ENCODE results near the gene RSU1. TPM values are rescaled to one million over a fixed set of nuclear protein-coding genes. Genes with fewer than 3 reads are reported as not detected.

RSU1 gene
- total RNA-seq, 6 donors from 2014 or later, result 36.7 to 81.4 (median 48.0) TPM

DNA sequence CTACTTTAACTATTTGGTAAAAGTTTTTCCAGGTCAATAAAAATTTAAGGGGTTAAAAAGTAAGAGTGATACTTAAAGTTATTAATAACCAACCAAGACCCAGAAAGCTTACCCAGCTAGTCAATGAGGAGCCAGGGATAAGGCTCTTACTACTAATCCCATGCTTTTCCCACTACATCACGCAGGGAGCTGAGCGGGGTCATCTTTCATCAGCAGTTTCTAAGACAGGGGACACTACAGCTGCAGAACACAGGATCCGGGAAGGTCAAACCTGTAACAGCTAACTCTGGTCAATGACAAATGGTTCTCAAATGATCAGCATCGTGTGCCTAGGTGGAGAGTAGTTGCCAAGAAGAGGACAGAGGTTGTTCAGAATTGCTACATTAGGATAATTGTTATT is 65.1 kb downstream of the RSU1 start:
- H3K4me1 ChIP-seq, result no peaks in the 10 kb centered on the region
- H3K27me3 ChIP-seq, result no peaks in the 10 kb centered on the region
- WGBS, 2 donors, result 90 to 100% methylated on average over 4 of the region's 4 CpGs
- peaks cover 0 to 39% (median 16%) of the 10 kb centered on the region in 4 donors for H3K36me3 ChIP-seq
- DNase-seq (no peak), ATAC-seq (ENCODE audit: low FRiP score in 2 of 2) (no peak)
- no peak for TF ChIP-seq POLR2AphosphoS5 (IDR thresholded peaks at IDR 0.05)
- TF ChIP-seq POLR2A (IDR thresholded peaks at IDR 0.05), result no peak
- no peak for TF ChIP-seq EP300 (IDR thresholded peaks at IDR 0.05)
- TF ChIP-seq, protein P1, sequence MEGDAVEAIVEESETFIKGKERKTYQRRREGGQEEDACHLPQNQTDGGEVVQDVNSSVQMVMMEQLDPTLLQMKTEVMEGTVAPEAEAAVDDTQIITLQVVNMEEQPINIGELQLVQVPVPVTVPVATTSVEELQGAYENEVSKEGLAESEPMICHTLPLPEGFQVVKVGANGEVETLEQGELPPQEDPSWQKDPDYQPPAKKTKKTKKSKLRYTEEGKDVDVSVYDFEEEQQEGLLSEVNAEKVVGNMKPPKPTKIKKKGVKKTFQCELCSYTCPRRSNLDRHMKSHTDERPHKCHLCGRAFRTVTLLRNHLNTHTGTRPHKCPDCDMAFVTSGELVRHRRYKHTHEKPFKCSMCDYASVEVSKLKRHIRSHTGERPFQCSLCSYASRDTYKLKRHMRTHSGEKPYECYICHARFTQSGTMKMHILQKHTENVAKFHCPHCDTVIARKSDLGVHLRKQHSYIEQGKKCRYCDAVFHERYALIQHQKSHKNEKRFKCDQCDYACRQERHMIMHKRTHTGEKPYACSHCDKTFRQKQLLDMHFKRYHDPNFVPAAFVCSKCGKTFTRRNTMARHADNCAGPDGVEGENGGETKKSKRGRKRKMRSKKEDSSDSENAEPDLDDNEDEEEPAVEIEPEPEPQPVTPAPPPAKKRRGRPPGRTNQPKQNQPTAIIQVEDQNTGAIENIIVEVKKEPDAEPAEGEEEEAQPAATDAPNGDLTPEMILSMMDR (IDR thresholded peaks at IDR 0.05), result no peak
- H3K27ac ChIP-seq, result no peak overlapping the region
- H3K9me3 ChIP-seq, result no peaks in the 10 kb centered on the region
- no peak overlapping the region for H3K4me3 ChIP-seq

DNA sequence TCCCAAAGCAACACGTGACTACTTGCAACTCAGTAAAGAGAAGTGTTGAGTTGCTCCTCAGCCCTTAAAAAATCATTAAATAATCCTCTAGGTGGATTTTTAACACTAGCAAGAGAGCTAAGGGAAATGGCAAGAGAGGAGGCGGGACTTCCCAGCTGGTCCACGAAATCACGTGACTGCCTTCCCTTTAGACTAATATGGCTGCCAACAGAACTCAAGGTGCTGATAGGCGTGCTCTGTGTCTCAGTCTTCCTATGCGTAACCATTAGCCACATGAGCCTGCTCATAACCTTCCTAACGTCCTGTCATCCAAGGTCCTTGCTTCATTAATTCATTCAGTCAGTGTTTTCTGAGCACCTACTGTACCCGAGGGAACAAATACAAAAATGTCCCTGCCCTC is 66.0 kb downstream of the RSU1 start:
- DNase-seq (no peak), ATAC-seq (ENCODE audit: low FRiP score in 2 of 2) (no peak)
- Histone ChIP-seq H3K4me3 (no peak overlapping the region), H3K27me3 (no peaks in the 10 kb centered on the region), H3K36me3 (peaks cover 0 to 39% (median 16%) of the 10 kb centered on the region in 4 donors), H3K9me3 (no peaks in the 10 kb centered on the region), H3K4me1 (peaks cover 0 to 2% (median 0%) of the 10 kb centered on the region in 4 donors), H3K27ac (no peak overlapping the region)
- 93 to 97% methylated on average over 8 of the region's 8 CpGs for WGBS, 2 donors
- TF ChIP-seq POLR2AphosphoS5 (IDR thresholded peaks at IDR 0.05) (no peak), POLR2A (IDR thresholded peaks at IDR 0.05) (no peak), EP300 (IDR thresholded peaks at IDR 0.05) (no peak)
- TF ChIP-seq, protein P1 (IDR thresholded peaks at IDR 0.05), result no peak

DNA sequence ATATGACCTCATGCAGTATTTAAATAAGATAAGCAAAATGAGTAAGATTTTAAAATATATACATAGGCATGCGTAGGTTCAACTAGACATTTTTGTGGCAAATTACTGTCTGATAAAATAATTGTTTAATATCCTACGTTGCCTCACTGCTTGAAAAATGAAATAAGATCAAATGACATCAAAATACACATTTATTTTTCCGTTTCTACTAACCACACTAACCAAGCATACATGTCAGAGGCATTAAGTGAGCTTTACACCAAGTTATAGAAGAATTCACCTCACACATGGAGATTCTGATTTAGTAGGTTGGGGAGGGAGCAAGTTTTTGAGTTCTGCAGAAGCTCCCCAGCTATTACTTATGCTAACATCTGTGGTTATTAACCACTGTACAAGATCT is 66.8 kb downstream of the RSU1 start:
- H3K36me3 ChIP-seq, result peaks cover 0 to 39% (median 16%) of the 10 kb centered on the region in 4 donors
- H3K27ac ChIP-seq, result no peak overlapping the region
- WGBS, 2 donors, result 94% methylated on average over 3 of the region's 3 CpGs
- H3K9me3 ChIP-seq, result no peaks in the 10 kb centered on the region
- ATAC-seq (ENCODE audit: low FRiP score in 2 of 2), result no peak
- H3K27me3 ChIP-seq, result no peaks in the 10 kb centered on the region
- no peak for DNase-seq
- H3K4me3 ChIP-seq, result no peak overlapping the region
- peaks cover 0 to 4% (median 2%) of the 10 kb centered on the region in 4 donors for H3K4me1 ChIP-seq
- no peak for TF ChIP-seq POLR2A (IDR thresholded peaks at IDR 0.05)
- TF ChIP-seq EP300 (IDR thresholded peaks at IDR 0.05), result no peak
- TF ChIP-seq, protein P1 (IDR thresholded peaks at IDR 0.05), result no peak
- no peak for TF ChIP-seq POLR2AphosphoS5 (IDR thresholded peaks at IDR 0.05)

DNA sequence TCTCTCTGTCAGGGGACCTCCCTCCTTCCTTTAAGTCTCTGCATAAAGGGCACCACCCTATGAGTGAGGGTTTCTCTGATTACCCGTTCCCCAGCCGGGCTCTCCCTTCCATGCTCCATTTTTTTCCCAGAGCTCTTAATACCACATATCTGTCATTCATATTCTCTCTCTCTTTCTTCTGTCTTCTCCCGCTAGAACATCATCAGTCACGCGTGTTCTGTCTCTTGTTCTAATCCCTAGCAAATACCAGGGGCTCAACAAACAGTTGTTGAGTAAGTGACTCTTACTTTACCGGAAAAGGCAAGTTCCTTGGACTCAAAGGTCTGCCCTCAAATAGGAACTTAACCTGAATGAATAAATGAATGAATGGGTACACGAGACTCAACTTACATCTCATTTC is 68.5 kb downstream of the RSU1 start:
- 93 to 98% methylated on average over 7 of the region's 7 CpGs for WGBS, 2 donors
- Histone ChIP-seq H3K27ac (no peak overlapping the region), H3K27me3 (no peaks in the 10 kb centered on the region), H3K4me1 (peaks cover 0 to 5% (median 2%) of the 10 kb centered on the region in 4 donors), H3K36me3 (peaks cover 0 to 36% (median 16%) of the 10 kb centered on the region in 4 donors), H3K4me3 (no peak overlapping the region), H3K9me3 (no peaks in the 10 kb centered on the region)
- TF ChIP-seq, protein P1 (IDR thresholded peaks at IDR 0.05), result no peak
- TF ChIP-seq EP300 (IDR thresholded peaks at IDR 0.05) (no peak), POLR2AphosphoS5 (IDR thresholded peaks at IDR 0.05) (no peak), POLR2A (IDR thresholded peaks at IDR 0.05) (no peak)
- ATAC-seq (ENCODE audit: low FRiP score in 2 of 2) (no peak), DNase-seq (no peak)

DNA sequence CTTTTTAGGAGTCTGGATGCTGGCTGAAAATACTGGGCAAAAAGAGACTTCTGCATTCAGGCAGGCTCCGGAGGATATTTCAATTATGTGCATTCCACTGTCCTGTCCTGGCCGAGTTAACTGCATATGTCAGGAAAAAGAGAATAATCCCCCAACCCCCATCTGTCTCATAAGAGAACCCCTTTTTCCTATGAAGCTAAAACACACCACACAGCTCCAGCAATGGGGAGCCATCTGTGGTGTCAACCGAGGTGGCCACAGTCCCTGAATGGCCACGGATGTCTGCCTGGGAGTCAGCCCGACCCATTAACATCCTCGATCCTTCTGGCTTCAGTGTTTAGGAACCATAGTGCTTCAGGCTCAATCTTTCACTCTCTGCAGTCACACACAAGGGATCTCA is 70.4 kb downstream of the RSU1 start:
- Histone ChIP-seq H3K9me3 (no peaks in the 10 kb centered on the region), H3K4me1 (peaks cover 0 to 5% (median 3%) of the 10 kb centered on the region in 4 donors), H3K4me3 (no peak overlapping the region), H3K27ac (no peak overlapping the region), H3K36me3 (peaks cover 0 to 26% (median 9%) of the 10 kb centered on the region in 4 donors), H3K27me3 (no peaks in the 10 kb centered on the region)
- DNase-seq, result no peak
- TF ChIP-seq POLR2AphosphoS5 (IDR thresholded peaks at IDR 0.05) (no peak), POLR2A (IDR thresholded peaks at IDR 0.05) (no peak), EP300 (IDR thresholded peaks at IDR 0.05) (no peak)
- TF ChIP-seq, protein P1 (IDR thresholded peaks at IDR 0.05), result no peak
- ATAC-seq (ENCODE audit: low FRiP score in 2 of 2), result no peak
- 87 to 89% methylated on average over 6 of the region's 6 CpGs for WGBS, 2 donors
